Measurements from ENCODE around the gene MDGA2.

- TF ChIP-seq, protein P1, sequence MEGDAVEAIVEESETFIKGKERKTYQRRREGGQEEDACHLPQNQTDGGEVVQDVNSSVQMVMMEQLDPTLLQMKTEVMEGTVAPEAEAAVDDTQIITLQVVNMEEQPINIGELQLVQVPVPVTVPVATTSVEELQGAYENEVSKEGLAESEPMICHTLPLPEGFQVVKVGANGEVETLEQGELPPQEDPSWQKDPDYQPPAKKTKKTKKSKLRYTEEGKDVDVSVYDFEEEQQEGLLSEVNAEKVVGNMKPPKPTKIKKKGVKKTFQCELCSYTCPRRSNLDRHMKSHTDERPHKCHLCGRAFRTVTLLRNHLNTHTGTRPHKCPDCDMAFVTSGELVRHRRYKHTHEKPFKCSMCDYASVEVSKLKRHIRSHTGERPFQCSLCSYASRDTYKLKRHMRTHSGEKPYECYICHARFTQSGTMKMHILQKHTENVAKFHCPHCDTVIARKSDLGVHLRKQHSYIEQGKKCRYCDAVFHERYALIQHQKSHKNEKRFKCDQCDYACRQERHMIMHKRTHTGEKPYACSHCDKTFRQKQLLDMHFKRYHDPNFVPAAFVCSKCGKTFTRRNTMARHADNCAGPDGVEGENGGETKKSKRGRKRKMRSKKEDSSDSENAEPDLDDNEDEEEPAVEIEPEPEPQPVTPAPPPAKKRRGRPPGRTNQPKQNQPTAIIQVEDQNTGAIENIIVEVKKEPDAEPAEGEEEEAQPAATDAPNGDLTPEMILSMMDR (conservative IDR thresholded peaks at IDR 0.05) = no peak
- TF ChIP-seq EZH2 (IDR thresholded peaks at IDR 0.05; ENCODE audit: low read depth) = no peak
These were observed 208.5 kb downstream of the MDGA2 start for GRCh38 chr14:47466916-47467315.
